ENCODE data around the gene LMAN2L.

The LMAN2L gene

DNA sequence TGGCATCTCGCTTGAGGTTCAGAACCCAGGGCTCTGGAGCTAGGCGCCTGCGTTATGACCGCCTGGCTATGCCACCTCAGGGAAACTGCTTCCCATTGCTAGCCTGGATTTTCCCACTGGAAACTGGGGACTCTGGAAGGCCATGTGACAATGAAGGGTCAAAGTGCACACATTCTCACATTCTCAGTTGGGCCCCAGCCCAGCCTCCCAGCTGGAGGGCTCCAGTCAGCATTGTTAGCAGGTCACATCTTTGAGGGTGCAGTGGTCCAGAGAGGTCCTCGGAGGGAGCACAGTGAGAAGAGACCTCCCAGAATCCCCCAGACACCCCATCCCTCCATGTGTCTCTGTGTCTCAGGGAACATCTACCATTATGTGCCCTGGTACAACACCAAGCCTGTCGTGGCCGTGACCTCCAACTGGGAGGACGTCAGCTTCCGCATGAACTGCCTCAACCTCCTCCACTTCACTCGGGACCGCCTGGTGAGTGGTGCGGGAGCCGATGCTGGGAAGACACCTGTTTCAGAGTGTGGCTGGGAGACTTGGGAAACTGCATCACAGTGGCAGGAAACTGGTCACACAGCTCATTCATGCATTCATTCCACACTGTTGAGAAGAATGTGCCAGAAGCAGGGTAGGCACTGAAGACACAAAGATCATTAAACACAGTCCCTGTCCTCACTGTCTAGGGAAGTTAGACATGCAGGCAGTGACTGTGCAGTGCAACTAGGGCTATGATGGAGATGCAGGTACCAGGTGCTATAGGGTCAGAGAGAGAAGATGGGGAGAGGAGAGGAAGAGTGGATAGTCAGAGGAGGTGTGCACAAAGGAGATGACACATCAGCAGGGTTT, 55.7 kb downstream of the LMAN2L start:
- TF ChIP-seq, protein P1, sequence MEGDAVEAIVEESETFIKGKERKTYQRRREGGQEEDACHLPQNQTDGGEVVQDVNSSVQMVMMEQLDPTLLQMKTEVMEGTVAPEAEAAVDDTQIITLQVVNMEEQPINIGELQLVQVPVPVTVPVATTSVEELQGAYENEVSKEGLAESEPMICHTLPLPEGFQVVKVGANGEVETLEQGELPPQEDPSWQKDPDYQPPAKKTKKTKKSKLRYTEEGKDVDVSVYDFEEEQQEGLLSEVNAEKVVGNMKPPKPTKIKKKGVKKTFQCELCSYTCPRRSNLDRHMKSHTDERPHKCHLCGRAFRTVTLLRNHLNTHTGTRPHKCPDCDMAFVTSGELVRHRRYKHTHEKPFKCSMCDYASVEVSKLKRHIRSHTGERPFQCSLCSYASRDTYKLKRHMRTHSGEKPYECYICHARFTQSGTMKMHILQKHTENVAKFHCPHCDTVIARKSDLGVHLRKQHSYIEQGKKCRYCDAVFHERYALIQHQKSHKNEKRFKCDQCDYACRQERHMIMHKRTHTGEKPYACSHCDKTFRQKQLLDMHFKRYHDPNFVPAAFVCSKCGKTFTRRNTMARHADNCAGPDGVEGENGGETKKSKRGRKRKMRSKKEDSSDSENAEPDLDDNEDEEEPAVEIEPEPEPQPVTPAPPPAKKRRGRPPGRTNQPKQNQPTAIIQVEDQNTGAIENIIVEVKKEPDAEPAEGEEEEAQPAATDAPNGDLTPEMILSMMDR (IDR thresholded peaks at IDR 0.05; ENCODE audit: low read length, missing control alignments): no peak
- no peak for DNase-seq (ENCODE audit: low read depth)
- H3K4me3 ChIP-seq (replicated peaks; ENCODE audit: low read depth, low read length): no peak overlapping the region

DNA sequence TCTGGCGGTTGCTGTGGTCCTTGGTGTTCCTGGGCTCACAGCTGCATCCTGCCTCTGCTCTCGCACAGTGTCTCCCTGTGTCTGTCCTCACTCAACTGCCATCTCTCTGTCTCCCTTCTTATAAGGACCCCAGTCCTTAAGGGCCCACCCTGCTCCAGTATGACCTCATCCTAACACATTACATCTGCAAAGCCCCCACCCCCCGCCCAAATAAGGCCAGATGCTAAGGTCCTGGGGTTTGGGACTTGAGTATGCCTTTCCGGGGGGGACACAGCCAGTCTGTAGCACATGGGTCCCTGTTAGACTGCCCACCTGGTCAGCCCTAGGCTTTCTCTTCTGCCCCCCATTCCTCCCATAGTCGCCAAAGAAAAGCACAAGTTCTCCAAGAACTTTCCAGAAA, 56.6 kb downstream of the LMAN2L start:
- DNase-seq (ENCODE audit: low read depth): no peak

DNA sequence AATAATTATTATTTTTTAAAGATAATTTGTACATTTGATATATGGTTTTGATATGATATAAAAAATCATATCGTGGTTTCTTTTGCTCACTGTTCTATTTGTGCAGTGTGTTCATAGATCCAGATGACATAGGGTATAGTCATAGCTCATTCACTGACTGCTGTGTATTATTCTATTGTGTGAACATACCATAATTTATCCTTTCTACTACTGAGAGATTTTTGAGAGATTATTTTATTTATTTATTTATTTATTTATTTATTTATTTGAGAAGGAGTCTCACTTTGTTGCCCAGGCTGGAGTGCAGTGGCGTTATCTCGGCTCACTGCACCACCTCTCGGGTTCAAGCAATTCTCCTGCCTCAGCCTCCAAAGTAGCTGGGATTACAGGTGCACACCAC, 58.3 kb downstream of the LMAN2L start:
- TF ChIP-seq, protein P1 (IDR thresholded peaks at IDR 0.05; ENCODE audit: low read length, missing control alignments): no peak
- DNase-seq (ENCODE audit: low read depth): no peak
- H3K4me3 ChIP-seq (replicated peaks; ENCODE audit: low read depth, low read length): no peak overlapping the region

More for the DNA sequence above, 56.6 kb downstream of the LMAN2L start:
- no peak overlapping the region for H3K4me3 ChIP-seq (replicated peaks; ENCODE audit: low read depth, low read length)
- TF ChIP-seq, protein P1 (IDR thresholded peaks at IDR 0.05; ENCODE audit: low read length, missing control alignments): no peak

DNA sequence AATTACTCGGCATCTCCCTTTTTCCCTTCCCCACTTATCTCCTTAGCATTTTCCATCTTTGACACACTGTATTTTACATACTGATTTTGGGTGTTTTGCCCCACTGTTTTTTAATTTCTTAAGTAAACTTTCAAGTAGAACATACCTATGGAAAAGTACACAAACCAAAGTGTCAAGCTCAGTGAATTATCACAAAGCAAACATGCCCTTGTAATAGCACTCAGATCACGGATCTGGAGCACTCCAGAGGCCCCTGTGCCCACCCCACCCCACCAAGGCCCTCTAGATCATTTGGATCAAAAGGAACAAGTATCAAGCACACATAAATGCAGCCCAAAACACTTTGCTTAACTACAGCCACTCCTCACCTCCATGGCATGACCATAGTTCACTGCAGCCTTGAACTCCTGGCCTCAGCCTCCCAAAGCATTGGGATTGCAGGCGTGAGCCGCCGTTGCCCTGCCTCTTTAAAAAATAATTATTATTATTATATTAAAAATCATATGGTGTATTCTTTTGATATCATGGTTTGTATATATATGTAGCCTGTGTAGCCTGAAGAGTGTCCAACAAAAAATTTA, 59.2 kb downstream of the LMAN2L start:
- TF ChIP-seq, protein P1 (IDR thresholded peaks at IDR 0.05; ENCODE audit: low read length, missing control alignments): no peak
- DNase-seq (ENCODE audit: low read depth): no peak
- no peak overlapping the region for H3K4me3 ChIP-seq (replicated peaks; ENCODE audit: low read depth, low read length)

DNA sequence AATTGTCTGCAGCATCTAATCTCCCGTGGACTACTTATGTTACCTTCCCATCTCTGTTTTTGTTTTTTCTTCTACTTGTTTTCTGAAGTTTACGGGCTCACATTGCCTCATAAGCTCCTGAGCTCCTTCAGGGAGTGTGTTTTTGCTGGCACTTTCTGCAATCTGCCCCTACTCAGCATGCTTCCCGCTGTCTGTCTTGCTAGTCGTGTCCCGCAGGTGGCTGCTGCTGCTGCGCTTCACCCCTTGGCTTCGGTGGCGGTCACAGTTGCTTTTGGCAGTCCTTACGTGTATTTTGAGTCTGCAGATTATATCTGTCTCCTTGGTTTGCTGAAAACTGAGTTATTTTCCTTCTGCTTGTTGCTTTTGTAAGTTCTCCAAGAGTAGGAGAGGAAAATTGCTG, 60.0 kb downstream of the LMAN2L start:
- TF ChIP-seq, protein P1 (IDR thresholded peaks at IDR 0.05; ENCODE audit: low read length, missing control alignments): no peak
- no peak overlapping the region for H3K4me3 ChIP-seq (replicated peaks; ENCODE audit: low read depth, low read length)
- DNase-seq (ENCODE audit: low read depth): peak; percentile 14

DNA sequence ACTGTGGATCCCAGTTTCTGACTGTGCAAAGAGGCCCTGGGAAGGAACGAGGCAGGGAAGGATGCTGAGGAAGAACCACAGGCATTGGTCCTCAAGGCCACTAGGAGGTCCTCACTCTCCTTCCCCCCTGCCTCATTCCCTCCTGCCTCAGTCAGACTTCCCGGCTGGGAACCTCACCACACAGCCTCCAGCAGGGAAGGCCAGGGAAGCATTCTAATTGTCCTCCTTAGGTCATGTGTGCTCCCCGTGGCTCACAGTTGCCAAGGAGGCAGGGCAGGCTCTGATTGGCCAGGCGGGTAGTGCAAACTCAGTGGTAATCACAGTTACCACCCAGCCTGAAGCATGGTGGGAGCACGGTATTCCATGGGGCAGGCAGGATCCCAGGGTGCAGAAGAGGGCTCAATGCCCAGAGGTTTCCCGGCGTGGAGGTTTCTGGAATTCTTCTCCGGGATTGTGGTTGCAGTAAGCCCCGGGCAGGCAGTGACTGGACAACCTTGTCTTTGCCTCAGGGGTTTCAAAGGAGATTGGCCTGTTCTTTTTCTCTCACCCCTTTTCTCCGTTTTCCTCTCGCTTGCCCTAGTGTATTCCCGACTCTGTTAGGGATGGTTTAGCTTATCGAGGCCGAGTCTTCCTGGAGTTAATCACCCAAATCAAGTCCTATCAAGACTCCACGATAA, 70.2 kb downstream of the LMAN2L start:
- no peak overlapping the region for H3K4me3 ChIP-seq (replicated peaks; ENCODE audit: low read depth, low read length)
- DNase-seq (ENCODE audit: low read depth): no peak
- TF ChIP-seq, protein P1 (IDR thresholded peaks at IDR 0.05; ENCODE audit: low read length, missing control alignments): no peak
